ENCODE measurements around the gene DNAJC15. TPM values are rescaled to one million over a fixed set of nuclear protein-coding genes. Genes with fewer than 3 reads are reported as not detected.

DNAJC15 gene
- total RNA-seq, 1 donor from 2014 or later: 30.1 TPM

- H3K27ac ChIP-seq (replicated peaks): no peak overlapping the region
- intact Hi-C loops (cut with micrococcal nuclease): no loop called here
- peaks cover 71% of the 10 kb centered on the region for H3K4me1 ChIP-seq
These were observed 2.9 kb downstream of the DNAJC15 start for GRCh38 chr13:43026262-43026661.

GRCh38 chr13:43030548-43030947 lies 7.2 kb downstream of the DNAJC15 start:
- H3K4me1 ChIP-seq: peaks cover 70% of the 10 kb centered on the region
- H3K27ac ChIP-seq (replicated peaks): no peak overlapping the region

More at GRCh38 chr13:43026262-43026661, 2.9 kb downstream of the DNAJC15 start:
- Histone ChIP-seq H3K9me3 (replicated peaks) (no peaks in the 10 kb centered on the region), H3K27me3 (ENCODE audit: low read depth) (no peaks in the 10 kb centered on the region), H3K36me3 (no peaks in the 10 kb centered on the region), H3K4me3 (no peak overlapping the region)
- no peak for DNase-seq
- TF ChIP-seq CTCF (IDR thresholded peaks at IDR 0.05; ENCODE audit: borderline replicate concordance): no peak

GRCh38 chr13:43031881-43032280 lies 8.5 kb downstream of the DNAJC15 start:
- Histone ChIP-seq H3K27me3 (ENCODE audit: low read depth) (no peaks in the 10 kb centered on the region), H3K9me3 (replicated peaks) (no peaks in the 10 kb centered on the region), H3K4me1 (peaks cover 71% of the 10 kb centered on the region), H3K27ac (replicated peaks) (no peak overlapping the region), H3K4me3 (no peak overlapping the region), H3K36me3 (peaks cover 8% of the 10 kb centered on the region)
- TF ChIP-seq CTCF (IDR thresholded peaks at IDR 0.05; ENCODE audit: borderline replicate concordance): no peak
- no peak for DNase-seq
- intact Hi-C loops (cut with micrococcal nuclease): no loop called here

More at GRCh38 chr13:43030548-43030947, 7.2 kb downstream of the DNAJC15 start:
- no peaks in the 10 kb centered on the region for H3K27me3 ChIP-seq (ENCODE audit: low read depth)
- intact Hi-C loops (cut with micrococcal nuclease): no loop called here
- no peak overlapping the region for H3K4me3 ChIP-seq
- H3K9me3 ChIP-seq (replicated peaks): no peaks in the 10 kb centered on the region
- no peak for DNase-seq
- TF ChIP-seq CTCF (IDR thresholded peaks at IDR 0.05; ENCODE audit: borderline replicate concordance): no peak
- peaks cover 8% of the 10 kb centered on the region for H3K36me3 ChIP-seq

- no peak for TF ChIP-seq CTCF (IDR thresholded peaks at IDR 0.05; ENCODE audit: borderline replicate concordance)
These were observed 9.7 kb downstream of the DNAJC15 start for GRCh38 chr13:43033038-43033437.

GRCh38 chr13:43036351-43037250 lies 13.2 kb downstream of the DNAJC15 start:
- Histone ChIP-seq H3K36me3 (peaks cover 8% of the 10 kb centered on the region), H3K27ac (replicated peaks) (peak overlapping the region; percentile 82), H3K4me3 (peak overlapping the region; percentile 52), H3K4me1 (peaks cover 63% of the 10 kb centered on the region), H3K9me3 (replicated peaks) (no peaks in the 10 kb centered on the region), H3K27me3 (ENCODE audit: low read depth) (no peaks in the 10 kb centered on the region)
- TF ChIP-seq CTCF (IDR thresholded peaks at IDR 0.05; ENCODE audit: borderline replicate concordance): peak; percentile 13
- intact Hi-C loops (cut with micrococcal nuclease): no loop called here
- DNase-seq: peak; percentile 74

More at GRCh38 chr13:43033038-43033437, 9.7 kb downstream of the DNAJC15 start:
- Histone ChIP-seq H3K36me3 (peaks cover 8% of the 10 kb centered on the region), H3K4me1 (peaks cover 72% of the 10 kb centered on the region), H3K27ac (replicated peaks) (no peak overlapping the region), H3K27me3 (ENCODE audit: low read depth) (no peaks in the 10 kb centered on the region), H3K4me3 (no peak overlapping the region), H3K9me3 (replicated peaks) (no peaks in the 10 kb centered on the region)
- DNase-seq: no peak
- intact Hi-C loops (cut with micrococcal nuclease): no loop called here

Measured in left ventricle myocardium inferior (tissue), 1 donor.